PC-9 (cell line): Measurements from ENCODE around the gene PTPN18. TPM values are rescaled to one million over a fixed set of nuclear protein-coding genes. Genes with fewer than 3 reads are reported as not detected.

Source experiments
- BruUV-seq: library from RNA; stranded (reverse); fragments of 400-500 nt; replicated peaks from 2 replicates; lab custom pipeline; 2021; lab: Mats Ljungman, UMichigan
- CTCF ChIA-PET: fragments of 300-600 bp; sonication (Branson Sonifier 250); formaldehyde crosslinking; loops from one replicate; lab custom pipeline; 2022; ENCODE audit warnings: antibody characterized with exemption; lab: Charles Lee
- POLR2A ChIA-PET: fragments of 300-600 bp; sonication (Branson Sonifier 250); formaldehyde crosslinking; loops from one replicate; lab custom pipeline; 2022; ENCODE audit warnings: antibody characterized with exemption; ENCODE audit not compliant: unreplicated experiment; lab: Charles Lee
- DNase-seq, 2 experiments: peaks; one replicate each; pipeline versions ENCODE4 v3.0.0 to v3.0.0-alpha.2; 2015 to 2022; ENCODE audit warnings: mixed read lengths in 1 of 2
- H2AFZ ChIP-seq: fragments of 200-600 bp; sonication (generic); 2 replicates; pipeline ENCODE4 v1.8.1; 2017; ENCODE audit warnings: antibody characterized with exemption
- H3F3A ChIP-seq: fragments of 200-600 bp; sonication (generic); 2 replicates; pipeline ENCODE4 v1.8.1; 2017; ENCODE audit warnings: antibody characterized with exemption, mild to moderate bottlenecking, low read depth; ENCODE audit not compliant: insufficient read depth
- H3K27ac ChIP-seq: fragments of 200-600 bp; sonication (generic); 2 replicates; pipeline ENCODE4 v1.6.1; 2016; ENCODE audit warnings: mixed run types
- H3K27me3 ChIP-seq: fragments of 200-600 bp; sonication (generic); 2 replicates; pipeline ENCODE4 v1.6.1; 2016; ENCODE audit warnings: low read depth, mixed run types; ENCODE audit not compliant: insufficient read depth
- H3K36me3 ChIP-seq: fragments of 200-600 bp; sonication (generic); 2 replicates; pipeline ENCODE4 v1.6.1; 2016; ENCODE audit warnings: low read depth, mixed run types
- H3K4me1 ChIP-seq: fragments of 200-600 bp; sonication (generic); replicated peaks from 2 replicates; pipeline ENCODE4 v1.6.1; 2016; ENCODE audit warnings: mixed run types; ENCODE audit not compliant: insufficient read depth
- H3K4me2 ChIP-seq: fragments of 200-600 bp; sonication (generic); 2 replicates; pipeline ENCODE4 v1.6.1; 2017; ENCODE audit warnings: mixed run types
- H3K4me3 ChIP-seq: fragments of 200-600 bp; sonication (generic); 2 replicates; pipeline ENCODE4 v1.6.1; 2016; ENCODE audit warnings: mixed run types
- H3K79me2 ChIP-seq: fragments of 200-600 bp; sonication (generic); 2 replicates; pipeline ENCODE4 v1.6.1; 2017; ENCODE audit warnings: low read depth, mixed run types
- H3K9me2 ChIP-seq: fragments of 200-600 bp; sonication (generic); 2 replicates; pipeline ENCODE4 v1.8.1; 2017; ENCODE audit warnings: mild to moderate bottlenecking; ENCODE audit not compliant: insufficient read depth
- H3K9me3 ChIP-seq: fragments of 200-600 bp; sonication (generic); 2 replicates; pipeline ENCODE4 v1.8.1; 2016; ENCODE audit warnings: low read depth; ENCODE audit not compliant: insufficient read depth
- H4K20me1 ChIP-seq: fragments of 200-600 bp; sonication (generic); 2 replicates; pipeline ENCODE4 v1.8.1; 2017; ENCODE audit not compliant: insufficient read depth
- EZH2 ChIP-seq: fragments of 200-600 bp; sonication (generic); IDR thresholded peaks from 2 replicates; pipeline ENCODE4 v1.8.0; 2017; ENCODE audit warnings: antibody characterized with exemption, low read depth
- intact Hi-C: fragments of 100-400 bp; cut with micrococcal nuclease; formaldehyde crosslinking; loops from one replicate; pipeline ENCODE4 v1.10.0; 2022; ENCODE audit not compliant: unreplicated experiment
- total RNA-seq: library from RNA; stranded (reverse); gene quantifications from 2 replicates; pipeline ENCODE4 v1.2.3, GENCODE V29; 2021
- TF ChIP-seq, protein P1 (sequence below): fragments of 200-600 bp; sonication (generic); conservative IDR thresholded peaks from 2 replicates; pipeline ENCODE4 v1.6.1; 2017; ENCODE audit warnings: mixed run types, antibody characterized with exemption, mild to moderate bottlenecking, moderate library complexity

Gene PTPN18
- total RNA-seq, 1 experiment from 2014 or later = 55.9 TPM

DNA sequence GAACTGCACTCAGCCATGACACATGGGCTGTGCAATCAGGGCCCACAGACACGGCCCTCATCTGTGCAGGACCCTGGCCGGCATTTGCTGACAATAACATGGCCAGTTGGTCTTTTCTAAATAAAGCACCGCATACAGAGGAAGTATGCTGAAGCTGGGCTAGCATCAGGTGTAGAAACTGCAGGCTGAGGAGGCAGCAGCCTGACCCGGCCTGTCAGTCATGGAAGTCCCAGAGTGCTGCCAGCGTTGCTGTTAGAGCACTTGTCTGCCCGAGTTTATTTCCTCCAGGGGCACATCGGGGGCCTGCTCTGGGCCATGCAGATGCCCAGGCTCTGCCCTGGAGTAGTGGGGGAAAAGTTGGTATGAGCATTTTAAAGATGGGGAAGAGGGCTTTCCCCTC lies 4.1 kb upstream of the PTPN18 start:
- Histone ChIP-seq H3K9me3 (no peaks in the 10 kb centered on the region), H4K20me1 (peaks cover 6% of the 10 kb centered on the region; the same call in 1 of the 2 replicates), H3K27me3 (no peaks in the 10 kb centered on the region), H3K4me2 (no peak overlapping the region), H2AFZ (no peak overlapping the region), H3K4me1 (peaks cover 11% of the 10 kb centered on the region), H3K36me3 (no peaks in the 10 kb centered on the region), H3K4me3 (no peak overlapping the region), H3K9me2 (no peaks in the 10 kb centered on the region), H3F3A (peaks cover 15% of the 10 kb centered on the region; the same call in 1 of the 2 replicates), H3K79me2 (0 out of 2 replicates have a peak, but pooled peaks cover 2% of the 10 kb centered on the region), H3K27ac (no peak overlapping the region)
- POLR2A ChIA-PET = no interaction called here
- intact Hi-C loops = no loop called here
- TF ChIP-seq EZH2 = no peak
- TF ChIP-seq, protein P1, sequence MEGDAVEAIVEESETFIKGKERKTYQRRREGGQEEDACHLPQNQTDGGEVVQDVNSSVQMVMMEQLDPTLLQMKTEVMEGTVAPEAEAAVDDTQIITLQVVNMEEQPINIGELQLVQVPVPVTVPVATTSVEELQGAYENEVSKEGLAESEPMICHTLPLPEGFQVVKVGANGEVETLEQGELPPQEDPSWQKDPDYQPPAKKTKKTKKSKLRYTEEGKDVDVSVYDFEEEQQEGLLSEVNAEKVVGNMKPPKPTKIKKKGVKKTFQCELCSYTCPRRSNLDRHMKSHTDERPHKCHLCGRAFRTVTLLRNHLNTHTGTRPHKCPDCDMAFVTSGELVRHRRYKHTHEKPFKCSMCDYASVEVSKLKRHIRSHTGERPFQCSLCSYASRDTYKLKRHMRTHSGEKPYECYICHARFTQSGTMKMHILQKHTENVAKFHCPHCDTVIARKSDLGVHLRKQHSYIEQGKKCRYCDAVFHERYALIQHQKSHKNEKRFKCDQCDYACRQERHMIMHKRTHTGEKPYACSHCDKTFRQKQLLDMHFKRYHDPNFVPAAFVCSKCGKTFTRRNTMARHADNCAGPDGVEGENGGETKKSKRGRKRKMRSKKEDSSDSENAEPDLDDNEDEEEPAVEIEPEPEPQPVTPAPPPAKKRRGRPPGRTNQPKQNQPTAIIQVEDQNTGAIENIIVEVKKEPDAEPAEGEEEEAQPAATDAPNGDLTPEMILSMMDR = no peak
- CTCF ChIA-PET = no interaction called here
- no TSS peak for BruUV-seq
- no peak for DNase-seq

DNA sequence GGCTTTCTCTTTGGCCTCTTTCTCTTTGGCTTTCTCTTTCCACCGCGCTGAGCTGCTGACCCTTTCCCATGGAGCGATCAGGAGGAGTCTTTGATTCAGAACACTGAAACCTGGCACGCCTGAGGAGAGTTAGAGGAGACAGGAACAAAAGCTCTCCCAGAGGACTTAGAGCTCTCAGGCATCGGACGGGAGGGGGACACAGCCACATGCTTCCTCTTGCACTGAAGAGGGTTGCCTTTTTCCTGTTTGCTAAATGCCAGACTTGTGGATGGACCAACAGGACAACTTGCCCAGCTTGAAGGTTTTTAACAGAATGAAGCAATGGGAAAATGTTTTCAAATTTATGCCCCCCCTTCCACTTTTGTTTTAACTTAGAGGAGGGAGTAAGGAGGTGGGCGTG lies 3.6 kb upstream of the PTPN18 start:
- Histone ChIP-seq H3K9me2 (no peaks in the 10 kb centered on the region), H3F3A (peaks cover 15% of the 10 kb centered on the region; the same call in 1 of the 2 replicates), H3K27ac (no peak overlapping the region), H3K79me2 (0 out of 2 replicates have a peak, but pooled peaks cover 7% of the 10 kb centered on the region), H3K27me3 (no peaks in the 10 kb centered on the region), H3K4me1 (peaks cover 16% of the 10 kb centered on the region), H4K20me1 (peaks cover under 1% of the 10 kb centered on the region; the same call in 1 of the 2 replicates), H3K4me2 (no peak overlapping the region), H3K36me3 (no peaks in the 10 kb centered on the region), H3K4me3 (no peak overlapping the region), H2AFZ (no peak overlapping the region), H3K9me3 (no peaks in the 10 kb centered on the region)
- intact Hi-C loops = no loop called here
- DNase-seq = no peak
- ChIA-PET POLR2A (no interaction called here), CTCF (no interaction called here)
- TF ChIP-seq EZH2 = no peak
- no TSS peak for BruUV-seq

DNA sequence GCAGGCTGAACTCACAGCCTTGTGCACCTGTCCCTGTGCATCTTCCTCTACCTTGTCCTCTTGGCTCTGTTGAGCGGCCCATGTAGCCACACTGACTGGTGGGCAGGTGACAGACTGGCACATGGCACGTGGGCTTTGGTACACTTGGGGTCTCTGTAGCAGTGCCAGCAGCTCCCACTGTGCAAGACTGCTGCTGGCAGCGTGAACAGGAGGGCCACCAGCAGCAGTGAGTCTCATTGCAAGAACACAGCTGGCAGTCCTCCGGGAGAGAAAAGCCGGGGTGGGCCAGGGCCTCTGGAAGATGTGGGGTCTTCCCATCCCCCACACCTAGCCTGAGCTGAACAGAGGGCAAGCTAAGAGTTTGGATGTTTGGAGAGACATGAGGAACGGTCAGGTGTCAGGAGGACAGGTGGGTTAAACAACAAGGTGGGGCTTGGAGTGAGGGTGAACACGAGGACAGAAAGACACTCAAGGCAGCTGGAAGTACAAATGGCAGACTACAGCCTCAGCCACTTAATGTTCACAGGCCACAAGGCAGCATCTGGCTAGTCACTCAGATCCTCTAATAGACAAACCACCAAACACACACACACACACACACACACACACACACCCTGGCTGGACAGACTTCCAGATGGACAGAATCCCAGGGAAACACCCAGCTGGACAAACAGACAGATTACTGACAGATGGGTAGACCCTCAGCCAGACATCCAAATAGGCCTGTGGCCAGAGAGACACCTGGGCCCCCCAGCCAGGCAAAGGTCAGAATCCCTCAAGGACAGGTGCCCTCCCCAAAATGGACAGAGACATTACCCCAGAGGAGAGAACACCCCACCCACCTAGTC lies 2.3 kb upstream of the PTPN18 start:
- no peak for DNase-seq
- BruUV-seq = no TSS peak
- Histone ChIP-seq H3K27me3 (no peaks in the 10 kb centered on the region), H2AFZ (no peak overlapping the region), H3K4me3 (no peak overlapping the region), H3K79me2 (0 out of 2 replicates have a peak, but pooled peaks cover 7% of the 10 kb centered on the region), H3F3A (peaks cover 15% of the 10 kb centered on the region; the same call in 1 of the 2 replicates), H3K36me3 (no peaks in the 10 kb centered on the region), H4K20me1 (no peaks in the 10 kb centered on the region), H3K4me2 (no peak overlapping the region), H3K9me2 (no peaks in the 10 kb centered on the region), H3K4me1 (peaks cover 16% of the 10 kb centered on the region), H3K9me3 (no peaks in the 10 kb centered on the region), H3K27ac (no peak overlapping the region)
- CTCF ChIA-PET = no interaction called here
- intact Hi-C loops = no loop called here
- POLR2A ChIA-PET = no interaction called here
- no peak for TF ChIP-seq EZH2
- TF ChIP-seq, protein P1 = no peak
